AG09319 (cell line): ENCODE measurements around the gene MBLAC1.

Experiments used
- DNase-seq: peaks from one replicate; pipeline ENCODE4 v3.0.0-alpha.2; 2010; ENCODE audit warnings: low read depth; ENCODE audit errors: extremely low read depth
- CTCF ChIP-seq: IDR thresholded peaks from 2 replicates; pipeline ENCODE4 v1.5.1; 2011; ENCODE audit warnings: low read depth, mild to moderate bottlenecking, inconsistent platforms, low read length, moderate library complexity

The MBLAC1 gene

GRCh38 chr7:100107125-100107737, 19.5 kb upstream of the MBLAC1 start:
- DNase-seq: no peak
- TF ChIP-seq CTCF: no peak

GRCh38 chr7:100107890-100108289, 18.9 kb upstream of the MBLAC1 start:
- TF ChIP-seq CTCF: no peak
- no peak for DNase-seq

GRCh38 chr7:100109521-100110163, 17.1 kb upstream of the MBLAC1 start:
- no peak for DNase-seq
- no peak for TF ChIP-seq CTCF

- DNase-seq: no peak
- TF ChIP-seq CTCF: no peak
Measured at GRCh38 chr7:100111156-100111555, 15.6 kb upstream of the MBLAC1 start.

- no peak for TF ChIP-seq CTCF
Measured at GRCh38 chr7:100111914-100112313, 14.9 kb upstream of the MBLAC1 start.

GRCh38 chr7:100115026-100115425, 11.7 kb upstream of the MBLAC1 start:
- DNase-seq: no peak
- TF ChIP-seq CTCF: no peak

More at GRCh38 chr7:100111914-100112313, 14.9 kb upstream of the MBLAC1 start:
- DNase-seq: no peak

- DNase-seq: no peak
- no peak for TF ChIP-seq CTCF
Measured at GRCh38 chr7:100118388-100119071, 8.2 kb upstream of the MBLAC1 start.
